ENCODE data around the gene PTPRN2.

PTPRN2 gene

DNA sequence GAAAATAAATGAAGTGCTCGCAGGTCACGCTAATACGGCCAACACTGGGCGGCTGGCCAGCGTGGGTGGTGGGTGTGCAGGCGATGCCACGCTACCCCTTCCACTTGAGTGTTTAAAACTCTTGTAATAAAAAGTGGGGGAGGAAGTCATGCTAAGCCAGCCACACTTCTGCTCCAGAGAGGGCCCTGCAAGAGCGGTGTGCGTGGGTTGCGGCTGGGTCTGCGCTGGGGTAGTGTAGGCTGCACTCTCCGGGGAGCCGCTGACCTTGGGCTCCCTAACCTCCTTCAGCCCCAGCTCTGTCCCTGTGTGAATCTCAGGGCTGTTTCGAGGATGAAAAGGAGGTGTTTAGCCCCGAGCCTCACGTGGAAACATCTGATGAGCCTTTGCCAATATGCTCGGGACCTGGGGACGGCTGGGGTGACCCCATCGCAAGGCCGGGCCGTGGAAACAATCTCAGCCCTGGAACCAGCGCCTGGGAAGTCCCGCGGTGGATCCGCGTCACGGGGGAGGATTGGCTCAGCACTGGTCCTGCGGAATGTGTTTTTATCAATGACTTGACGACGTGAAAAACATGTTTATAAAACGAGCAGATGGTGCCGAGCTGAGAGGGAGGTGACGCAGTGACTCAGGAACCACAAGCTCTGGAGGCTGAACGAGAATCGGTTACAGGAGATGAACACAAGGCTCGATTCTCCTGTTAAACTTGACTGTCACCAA is 972.4 kb downstream of the PTPRN2 start:
- DNase-seq (ENCODE audit: low read depth in 2 of 2), result no peak

DNA sequence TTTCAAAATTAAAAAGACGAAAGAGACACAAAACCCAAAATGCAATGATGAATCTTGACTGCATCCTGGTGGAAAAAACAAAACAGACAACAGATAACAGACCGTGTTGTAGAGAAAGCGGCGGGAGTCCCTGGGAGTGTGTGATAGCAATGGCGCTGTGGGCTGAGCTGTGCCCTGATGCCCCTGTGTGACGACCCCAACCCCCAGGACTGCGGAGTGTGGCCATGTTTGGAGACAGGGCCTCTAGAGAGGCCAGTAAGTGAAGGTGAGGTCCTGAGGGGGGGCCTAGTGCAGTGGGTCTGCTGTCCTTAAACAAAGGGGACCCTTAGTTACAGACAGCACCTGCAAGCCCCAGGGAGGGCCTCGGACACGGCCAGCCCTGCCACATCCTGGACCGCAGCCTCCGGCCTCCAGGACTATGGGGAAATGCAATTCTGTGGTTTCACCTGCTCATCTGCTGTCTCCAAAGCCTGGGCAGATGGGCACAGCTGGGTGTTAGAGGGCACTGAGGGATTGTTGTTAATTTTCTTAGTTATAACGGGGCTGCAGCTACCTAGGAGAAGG is 973.1 kb downstream of the PTPRN2 start:
- no peak for DNase-seq (ENCODE audit: low read depth in 2 of 2)

DNA sequence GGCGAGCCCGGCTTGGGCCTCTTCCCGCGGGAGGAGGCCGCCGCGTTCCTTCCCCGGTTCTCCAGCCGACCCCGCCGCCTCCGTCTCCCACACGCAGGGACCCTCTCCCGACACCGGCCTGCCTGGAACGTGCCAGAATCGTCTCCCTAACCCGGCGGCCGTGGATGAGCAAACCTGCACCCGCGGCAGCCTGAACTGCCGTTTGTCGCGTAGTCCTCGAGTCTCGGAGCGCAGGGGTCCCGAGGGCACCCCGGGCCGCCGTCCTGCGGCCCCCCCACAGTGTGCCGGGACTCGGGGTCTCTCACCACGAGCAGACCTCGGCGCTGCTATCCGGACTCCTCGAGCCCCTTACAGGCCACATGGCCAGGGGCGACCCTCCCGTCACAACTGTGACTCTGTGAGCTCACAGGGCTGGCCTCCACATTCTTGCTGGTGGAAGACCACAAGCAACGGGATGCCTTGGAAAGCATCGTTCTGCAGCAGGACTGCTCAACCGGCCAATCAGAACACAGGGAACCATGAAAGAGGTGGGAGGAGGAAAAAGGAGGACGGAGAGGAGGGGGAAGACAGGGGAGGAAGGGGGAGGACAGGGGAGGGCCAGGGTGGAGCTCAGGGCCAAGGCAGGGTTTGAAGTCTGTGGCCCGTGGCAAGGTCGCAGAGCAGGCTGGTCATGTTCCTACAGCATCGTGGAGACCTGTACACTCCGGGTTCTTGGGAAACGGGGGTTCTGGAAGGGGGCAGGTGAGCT is 973.9 kb downstream of the PTPRN2 start:
- no peak for DNase-seq (ENCODE audit: low read depth in 2 of 2)

DNA sequence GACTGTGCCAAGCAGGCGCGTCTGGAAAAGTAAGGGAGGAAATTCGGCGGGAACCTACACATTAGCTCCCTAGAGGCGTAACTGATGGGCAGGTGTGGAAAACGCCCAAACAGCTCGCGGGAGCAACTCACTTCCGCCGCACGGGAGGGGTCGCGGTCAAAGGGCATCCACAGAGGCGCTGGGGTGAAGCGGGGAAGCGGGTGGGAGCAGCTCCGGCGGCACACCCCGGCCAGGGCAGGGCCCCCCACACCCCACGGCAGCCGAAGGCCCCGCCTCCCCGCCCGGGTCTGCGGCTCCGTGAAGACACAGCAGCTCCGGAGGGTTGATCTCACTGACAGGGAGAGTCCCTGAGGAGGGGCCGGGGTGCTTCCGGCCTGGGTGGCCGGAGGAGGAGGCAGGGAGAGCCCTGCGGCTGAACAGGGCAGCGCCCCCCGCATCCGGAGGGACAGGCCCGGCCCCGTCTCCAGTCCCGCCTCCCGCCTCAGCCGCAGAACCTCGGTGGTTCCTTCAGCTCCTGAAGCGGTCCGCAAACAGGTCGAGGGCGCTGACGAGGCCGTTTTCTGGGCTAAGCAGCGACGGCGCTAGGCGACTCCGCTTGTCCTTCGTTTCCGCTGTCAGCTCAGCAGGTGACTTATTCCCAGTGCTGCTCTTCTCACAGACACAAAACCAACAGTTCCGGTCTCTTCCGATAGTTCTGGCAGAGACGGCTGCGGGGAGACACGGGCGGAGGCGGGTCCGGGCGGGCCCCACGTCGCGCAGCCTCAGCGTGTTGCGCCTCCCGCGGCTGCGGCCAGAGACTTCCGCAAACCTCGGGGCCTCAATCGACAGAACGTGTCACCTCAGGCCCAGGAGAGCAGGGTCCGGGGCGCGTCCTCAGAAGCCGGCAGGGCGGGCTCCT is 974.7 kb downstream of the PTPRN2 start:
- peak; percentile 37 to 40 for DNase-seq (ENCODE audit: low read depth in 2 of 2)

DNA sequence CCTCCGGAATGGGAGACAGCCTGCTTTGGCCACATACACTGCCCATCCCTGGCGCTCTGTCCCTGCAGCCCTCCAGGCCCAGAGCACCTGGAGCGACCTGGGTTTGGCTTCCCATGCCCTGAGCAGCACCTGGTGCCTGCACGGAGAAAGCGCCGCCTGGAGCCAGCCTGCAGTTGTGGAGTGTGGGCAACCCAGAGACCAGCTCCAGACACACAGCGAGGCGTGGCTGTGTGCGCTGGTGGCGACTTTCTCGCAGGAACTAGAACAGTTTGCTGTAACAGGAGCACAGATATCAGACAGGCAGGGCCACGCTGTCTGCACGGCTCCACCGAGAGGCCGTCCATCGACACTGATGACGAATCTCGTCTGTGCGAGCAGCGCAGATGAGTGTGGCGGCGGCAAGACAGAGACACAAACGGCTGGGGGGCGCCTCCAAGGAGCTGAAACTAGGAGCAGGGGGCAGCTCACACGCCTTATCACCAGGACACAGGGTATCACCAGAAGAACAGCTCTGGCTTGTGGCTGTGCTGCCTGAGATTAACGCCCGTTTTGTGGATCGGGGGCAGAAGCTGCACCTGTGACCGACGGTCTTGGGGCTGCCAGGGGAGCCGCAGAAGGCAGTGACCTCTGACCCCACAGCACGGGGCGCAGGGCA is 975.5 kb downstream of the PTPRN2 start:
- DNase-seq (ENCODE audit: low read depth in 2 of 2), result no peak

DNA sequence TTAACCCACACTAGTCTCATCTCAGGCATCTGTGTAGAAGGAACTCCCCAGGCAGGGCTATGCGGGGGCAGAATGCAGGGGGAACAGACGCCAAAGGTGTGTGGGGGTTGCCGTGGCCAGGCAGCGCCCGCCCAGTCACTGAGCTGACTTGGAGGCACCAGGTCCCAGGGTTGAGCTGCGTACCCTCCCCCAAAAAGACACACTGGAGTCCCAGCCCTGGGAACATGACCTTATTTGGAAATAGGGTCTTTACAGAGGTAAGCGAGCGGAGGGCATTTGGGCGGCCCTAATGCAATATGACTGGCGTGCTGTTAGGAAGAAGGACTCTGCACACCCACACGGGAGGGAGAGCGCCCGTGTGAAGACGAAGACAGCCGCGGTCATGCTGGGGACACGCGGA is 976.3 kb downstream of the PTPRN2 start:
- DNase-seq (ENCODE audit: low read depth in 2 of 2), result no peak

DNA sequence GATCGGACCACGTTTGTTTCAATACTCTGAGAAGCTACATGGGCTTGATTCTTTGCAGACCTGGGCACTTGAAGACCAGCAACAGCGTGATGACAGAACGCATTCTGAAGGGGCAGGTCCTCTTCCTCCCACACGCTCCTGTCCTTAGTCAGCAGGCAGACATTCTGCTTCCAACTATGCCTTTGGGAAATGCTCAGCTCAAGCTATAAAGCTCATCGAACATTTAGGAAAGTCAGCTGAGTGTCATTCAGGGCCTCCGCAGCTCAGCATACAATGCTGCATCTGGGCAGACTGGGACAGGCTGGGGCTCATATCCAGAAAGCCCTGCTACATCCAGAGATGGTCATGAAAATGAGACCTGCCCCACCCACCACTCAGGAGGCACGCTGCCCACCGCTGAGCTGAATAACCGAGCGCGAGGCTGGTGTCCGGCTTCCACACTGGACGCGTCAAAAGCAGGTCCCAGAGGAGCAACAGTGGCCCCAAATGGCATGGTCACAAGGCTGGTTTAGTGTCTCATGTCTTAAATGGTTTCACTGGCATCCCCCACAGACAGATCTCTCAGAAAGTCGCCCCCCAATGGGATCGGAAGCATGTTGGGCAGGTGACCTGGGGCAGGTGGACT is 976.8 kb downstream of the PTPRN2 start:
- no peak for DNase-seq (ENCODE audit: low read depth in 2 of 2)

DNA sequence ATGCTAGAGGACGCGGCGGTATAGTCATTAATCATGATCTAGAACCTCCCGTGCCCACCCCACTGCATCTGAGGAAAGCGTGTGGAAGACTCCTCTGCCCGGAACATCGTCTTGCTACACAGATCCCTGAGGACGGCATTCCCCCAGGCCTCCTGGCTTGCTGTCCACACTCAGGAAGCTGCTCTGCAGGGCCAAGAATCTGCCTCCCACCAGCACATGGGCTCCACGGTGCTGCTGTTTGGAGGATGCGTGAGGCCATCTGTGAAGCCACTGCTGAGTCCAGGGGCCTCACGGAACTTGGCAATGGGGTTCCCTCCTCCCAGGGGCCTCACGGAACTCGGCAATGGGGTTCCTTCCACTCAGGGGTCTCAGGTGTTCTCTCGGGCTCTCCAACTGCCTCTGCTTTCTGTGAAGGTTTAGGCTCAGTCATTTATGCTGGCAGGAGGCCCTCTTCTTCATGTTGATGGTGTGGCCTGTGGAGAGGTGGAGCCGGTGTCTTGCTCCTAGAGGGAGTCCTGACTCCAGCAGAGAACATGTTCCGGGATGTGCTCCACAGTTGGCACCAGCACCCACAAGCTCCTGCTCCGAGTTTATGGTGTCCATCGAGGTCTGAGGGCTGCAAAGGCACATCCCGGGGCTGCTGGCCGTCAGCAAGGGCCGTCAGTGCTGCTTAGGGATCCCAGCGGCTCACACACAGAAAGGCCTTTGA is 977.5 kb downstream of the PTPRN2 start:
- no peak for DNase-seq (ENCODE audit: low read depth in 2 of 2)

DNA sequence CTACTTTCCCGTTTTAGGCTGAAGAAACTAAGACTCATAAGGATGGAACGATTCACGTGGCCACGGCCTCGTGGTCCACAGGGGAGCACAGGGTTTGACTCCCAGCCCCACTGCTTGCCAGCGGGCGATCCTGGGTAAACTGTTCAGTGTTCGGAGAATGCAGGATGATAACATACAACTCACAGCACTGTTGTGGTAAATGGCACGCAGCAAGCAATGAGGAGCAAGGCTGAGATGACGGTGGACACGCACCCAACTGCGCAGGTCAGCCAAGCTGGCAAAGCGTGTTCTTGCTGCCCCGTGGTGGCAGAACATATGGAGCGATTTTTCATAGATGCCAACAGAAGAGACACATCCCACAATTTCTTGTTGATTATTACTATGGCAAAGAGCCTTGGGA is 978.1 kb downstream of the PTPRN2 start:
- DNase-seq (ENCODE audit: low read depth in 2 of 2), result no peak

DNA sequence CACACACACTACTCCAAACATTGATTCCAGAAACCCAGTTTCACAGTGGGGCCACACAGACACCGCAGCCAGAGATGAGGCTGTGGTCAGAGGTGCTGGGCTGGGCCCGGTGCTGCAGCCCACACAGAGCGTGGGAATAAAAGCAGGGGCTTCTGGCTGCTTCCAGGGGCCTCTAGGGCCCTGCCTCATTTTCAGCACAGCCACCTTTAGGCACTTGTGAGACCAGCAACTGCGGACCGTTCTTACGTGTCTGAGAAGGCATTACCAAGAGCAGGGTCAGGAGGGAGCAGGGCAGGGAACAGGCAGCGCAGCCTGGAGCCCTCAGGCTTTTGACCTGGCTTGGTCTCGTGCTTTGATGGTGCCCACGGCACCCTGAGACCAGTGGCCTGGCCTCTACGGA is 980.4 kb downstream of the PTPRN2 start:
- no peak for DNase-seq (ENCODE audit: low read depth in 2 of 2)

DNA sequence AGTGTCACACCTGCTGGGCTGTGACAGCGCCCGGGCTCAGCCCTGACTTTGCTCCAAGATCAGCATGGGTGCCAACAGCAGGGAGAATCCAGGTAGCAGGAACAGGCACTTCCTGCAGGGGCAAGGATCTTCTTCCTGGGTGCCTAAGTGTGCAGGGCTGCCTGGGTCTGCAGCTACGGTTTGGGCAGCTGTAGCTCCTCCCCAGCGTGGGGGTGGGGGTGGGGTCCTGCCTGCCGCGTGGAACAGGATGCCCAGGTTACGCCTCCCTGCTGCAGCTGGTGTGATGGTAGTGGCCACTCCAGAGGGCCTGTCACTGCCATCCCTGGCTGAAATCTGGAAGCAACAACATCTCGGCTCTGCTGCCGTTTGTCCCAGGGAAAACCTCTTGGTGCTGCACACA is 981.5 kb downstream of the PTPRN2 start:
- DNase-seq (ENCODE audit: low read depth in 2 of 2), result no peak

DNA sequence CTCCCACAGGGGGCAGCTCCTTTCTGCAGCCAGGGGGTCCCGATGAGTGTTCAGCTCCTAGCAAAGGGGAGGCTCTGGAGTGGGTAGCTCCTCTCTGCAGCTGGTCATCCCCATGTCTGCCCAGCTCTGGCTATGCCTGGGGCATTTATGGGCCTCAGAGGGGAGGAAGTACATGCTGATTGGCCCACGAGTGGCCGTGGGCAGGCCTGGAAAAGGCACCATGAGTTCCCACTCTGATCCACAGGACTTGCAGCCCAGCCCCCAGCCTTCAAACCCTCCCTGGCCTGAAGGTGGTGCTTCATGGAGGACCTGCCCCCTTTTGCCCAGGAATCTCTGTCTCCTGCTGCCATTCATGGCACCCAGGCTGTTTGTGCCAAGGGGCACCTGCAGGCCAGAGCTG is 982.0 kb downstream of the PTPRN2 start:
- no peak for DNase-seq (ENCODE audit: low read depth in 2 of 2)

DNA sequence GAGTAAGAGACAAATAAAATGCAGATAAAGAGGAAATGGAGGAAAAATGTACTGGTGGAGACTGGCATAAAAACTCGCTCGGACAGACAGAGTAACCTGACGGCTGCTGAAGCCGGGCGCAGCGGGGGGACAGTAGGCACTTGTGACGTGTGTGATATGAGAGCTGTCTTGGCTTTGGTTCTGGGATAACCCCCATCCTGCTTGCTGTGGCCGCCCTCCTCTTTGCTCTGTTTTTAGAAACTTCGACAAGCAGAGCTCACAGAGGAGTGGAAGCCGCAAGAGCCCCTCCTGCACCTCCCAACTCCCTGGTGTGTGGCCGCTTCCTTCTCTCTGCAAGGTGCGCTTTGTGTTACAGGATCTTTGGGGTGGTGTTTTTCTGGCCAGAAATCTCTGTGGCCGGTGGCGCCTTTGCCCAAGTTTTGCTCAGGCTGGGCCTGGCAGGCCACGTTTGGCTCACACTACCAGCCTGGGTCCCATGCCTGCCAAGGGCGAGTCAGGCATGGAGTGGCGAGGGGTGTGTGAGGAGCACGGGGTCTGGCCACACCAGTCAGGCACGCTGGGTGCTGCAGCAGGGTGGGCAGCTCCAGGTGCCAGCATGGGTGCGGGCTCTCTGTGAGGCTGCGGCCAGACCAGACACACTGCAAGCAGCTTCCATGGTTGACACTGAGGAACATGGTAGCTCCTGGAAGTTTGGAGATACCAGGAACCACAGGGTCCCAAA is 982.8 kb downstream of the PTPRN2 start:
- DNase-seq (ENCODE audit: low read depth in 2 of 2), result no peak

DNA sequence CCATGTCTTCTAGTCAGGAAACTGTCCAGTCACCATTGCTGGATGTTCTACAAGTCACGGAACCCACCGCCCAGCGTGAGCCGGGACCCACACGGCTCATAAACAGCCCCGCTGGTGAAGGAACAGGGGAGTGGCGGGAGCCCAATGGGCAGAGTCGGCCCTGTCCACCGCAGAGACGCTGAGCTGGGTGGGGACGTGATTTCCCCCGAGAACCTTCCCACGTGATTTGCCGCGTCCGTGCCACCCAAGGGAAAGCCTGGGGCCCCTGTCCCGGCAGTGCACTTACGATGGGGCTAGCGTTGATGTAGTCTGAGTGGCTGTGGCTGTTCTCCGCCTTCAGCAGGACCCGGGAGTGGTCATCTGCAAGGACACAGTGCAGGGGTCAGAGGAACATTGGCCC is 983.9 kb downstream of the PTPRN2 start:
- DNase-seq (ENCODE audit: low read depth in 2 of 2), result no peak

DNA sequence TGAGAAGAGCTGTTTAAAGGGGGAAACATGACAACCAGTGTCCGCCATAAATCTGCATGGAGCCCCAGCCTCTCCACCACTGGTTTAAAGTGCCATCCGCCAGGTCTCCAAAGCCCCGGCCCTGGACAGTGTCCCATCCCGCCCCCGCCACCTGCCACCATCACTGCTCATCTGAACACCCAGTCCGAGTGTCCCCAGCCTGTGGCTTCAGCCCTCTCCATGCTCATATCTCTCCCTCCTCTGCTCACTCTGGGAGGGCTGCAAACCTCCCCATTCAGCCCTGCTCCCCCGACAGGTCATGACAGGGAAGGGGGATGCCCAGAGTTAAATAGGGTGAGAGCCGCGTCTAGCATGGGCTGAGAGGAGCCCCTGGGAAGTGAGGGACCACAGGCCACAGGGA is 984.6 kb downstream of the PTPRN2 start:
- no peak for DNase-seq (ENCODE audit: low read depth in 2 of 2)

DNA sequence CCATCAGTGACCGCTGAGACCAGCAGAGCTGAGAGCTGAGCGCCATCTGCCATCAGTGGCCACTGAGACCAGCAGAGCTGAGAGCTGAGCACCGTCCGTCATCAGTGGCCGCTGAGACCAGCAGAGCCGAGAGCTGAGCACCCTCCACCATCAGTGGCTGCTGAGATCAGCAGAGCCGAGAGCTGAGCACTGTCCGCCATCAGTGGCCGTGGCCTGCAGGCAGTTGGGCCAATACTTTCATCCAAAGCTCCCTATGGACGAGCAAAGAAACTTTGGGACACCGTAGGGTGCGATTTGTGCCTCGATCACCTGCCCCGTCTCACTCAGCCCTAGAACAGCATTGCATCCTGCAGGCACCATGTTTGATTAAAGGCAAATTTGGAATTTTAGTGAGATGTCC is 985.0 kb downstream of the PTPRN2 start:
- DNase-seq (ENCODE audit: low read depth in 2 of 2), result no peak

DNA sequence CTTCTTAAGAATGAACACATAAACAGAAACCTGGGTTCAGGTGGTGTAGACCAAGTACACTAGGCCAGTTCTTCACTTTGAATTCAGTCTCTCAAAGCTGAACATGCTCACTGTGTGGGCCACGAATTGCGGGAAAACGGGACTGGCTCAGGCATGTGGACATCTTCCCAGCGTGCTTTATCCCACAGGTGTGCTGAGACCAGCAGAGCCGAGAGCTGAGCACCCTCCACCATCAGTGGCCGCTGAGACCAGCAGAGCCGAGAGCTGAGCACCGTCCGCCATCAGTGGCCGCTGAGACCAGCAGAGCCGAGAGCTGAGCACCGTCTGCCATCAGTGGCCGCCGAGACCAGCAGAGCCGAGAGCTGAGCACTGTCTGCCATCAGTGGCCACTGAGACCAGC is 985.5 kb downstream of the PTPRN2 start:
- no peak for DNase-seq (ENCODE audit: low read depth in 2 of 2)

DNA sequence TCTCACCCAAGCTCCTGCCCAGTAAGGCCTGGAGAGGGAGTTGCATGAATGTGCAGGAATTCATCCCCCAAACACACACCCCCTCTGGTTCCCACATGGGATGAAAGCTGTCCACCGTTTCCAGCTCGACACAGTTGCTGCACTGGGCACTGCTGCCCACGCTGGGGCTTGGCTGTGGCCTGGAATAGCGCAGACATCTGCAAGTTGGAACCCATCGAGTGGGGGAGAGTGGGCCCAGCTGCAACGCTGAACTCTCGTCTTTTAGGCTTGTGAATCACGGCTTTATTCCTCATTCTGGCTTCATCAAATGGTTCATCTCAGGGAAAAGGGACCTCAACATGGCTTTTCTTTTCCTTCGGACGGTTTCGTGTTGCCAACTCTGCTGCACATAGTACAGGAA is 986.1 kb downstream of the PTPRN2 start:
- DNase-seq (ENCODE audit: low read depth in 2 of 2), result no peak

DNA sequence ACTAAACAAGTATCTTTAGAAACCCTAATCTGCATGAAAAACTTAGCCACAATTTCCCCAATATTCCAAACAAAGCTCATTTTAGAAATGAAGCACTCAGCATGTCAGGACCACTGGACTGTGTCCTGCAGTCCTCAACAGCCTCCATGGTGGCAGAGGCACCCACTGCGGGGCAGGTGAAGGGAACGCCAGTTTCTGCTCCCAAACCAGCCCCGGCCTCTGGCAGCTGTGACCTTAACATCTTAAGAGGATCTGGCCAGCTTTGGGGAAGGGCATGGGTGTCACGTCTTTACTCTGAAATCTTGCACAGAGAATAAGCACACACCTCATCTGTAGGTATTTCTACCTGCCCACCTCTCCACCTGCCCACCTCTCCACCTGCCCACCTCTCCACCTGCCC is 988.1 kb downstream of the PTPRN2 start:
- no peak for DNase-seq (ENCODE audit: low read depth in 2 of 2)

DNA sequence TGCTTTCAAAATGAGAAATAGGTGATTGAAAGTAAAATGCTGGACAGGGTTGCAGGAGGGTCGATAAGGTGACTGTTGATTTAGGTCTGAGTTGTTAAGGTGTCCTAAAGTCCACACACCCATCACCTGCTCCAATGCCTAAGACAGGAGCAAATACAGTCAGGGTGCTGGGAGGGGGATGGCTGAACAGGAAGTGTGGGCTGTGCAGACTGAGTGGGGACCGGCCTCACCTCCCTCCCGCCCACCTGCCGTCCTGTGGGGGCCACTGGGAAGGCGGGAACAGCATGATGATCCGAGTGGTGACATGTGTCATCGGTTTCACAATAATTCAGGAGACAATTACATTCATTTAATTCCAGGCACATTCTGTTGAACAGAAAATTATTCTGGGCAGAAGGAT is 990.1 kb downstream of the PTPRN2 start:
- no peak for DNase-seq (ENCODE audit: low read depth in 2 of 2)

All from activated CD4-positive, alpha-beta T cell treated with anti-CD3 and anti-CD28 coated beads for 24 hours (primary cell).